Measurements from ENCODE around the gene EMC8. TPM values are rescaled to one million over a fixed set of nuclear protein-coding genes. Genes with fewer than 3 reads are reported as not detected.

The EMC8 gene
- total RNA-seq, result 10 to 100 TPM; 24.0 to 27.6 TPM

GRCh38 chr16:85799497-85800320 lies at the start of gene EMC8, which contains the start of gene COX4I1:
TSS of gene EMC8 (minus strand) at chr16:85799544. CDS start at chr16:85799295, 249 bp downstream.
TSS of gene COX4I1 (plus strand) at chr16:85799695. CDS start at chr16:85801206, 1,511 bp downstream.
- CTCF ChIA-PET, result interaction anchor here (0.6 to 3.7 kb wide), 2 partner anchors 22 to 69 kb away, joined by 3 to 16 read pairs; no protein-coding TSS in a partner anchor
- Mint-ChIP-seq H3K36me3 (ENCODE audit: low read depth) (peaks cover 44% of the 10 kb centered on the region), H3K27ac (peak within 1 kb of the TSS; percentile 92), H3K4me3 (peak within 1 kb of the TSS; percentile 86), H3K9me3 (no peaks in the 10 kb centered on the region), H3K27me3 (no peaks in the 10 kb centered on the region), H3K4me1 (peaks cover 63% of the 10 kb centered on the region)
- peak; percentile 94 for DNase-seq
- POLR2A ChIA-PET, result interaction anchor here (0.5 to 0.6 kb wide), 2 partner anchors 22 to 108 kb away, joined by 3 to 4 read pairs; no protein-coding TSS in a partner anchor

- Mint-ChIP-seq H3K4me1 (no peaks in the 10 kb centered on the region), H3K4me3 (no peak overlapping the region), H3K36me3 (ENCODE audit: low read depth) (no peaks in the 10 kb centered on the region), H3K27me3 (peaks cover 7% of the 10 kb centered on the region), H3K9me3 (no peaks in the 10 kb centered on the region), H3K27ac (no peak overlapping the region)
- POLR2A ChIA-PET, result no interaction called here
- no peak for DNase-seq
- CTCF ChIA-PET, result no interaction called here
Measured at GRCh38 chr16:85848986-85849385, 49.6 kb upstream of the EMC8 start.

GRCh38 chr16:85847681-85848601 lies 48.6 kb upstream of the EMC8 start:
- DNase-seq, result no peak
- H3K4me3 Mint-ChIP-seq, result no peak overlapping the region
- ChIA-PET POLR2A (no interaction called here), CTCF (interaction anchor here (0.7 to 1.4 kb wide), 2 partner anchors 9 to 26 kb away, joined by 3 read pairs; no protein-coding TSS in a partner anchor)
- no peaks in the 10 kb centered on the region for H3K9me3 Mint-ChIP-seq
- peaks cover 7% of the 10 kb centered on the region for H3K27me3 Mint-ChIP-seq
- no peak overlapping the region for H3K27ac Mint-ChIP-seq
- H3K4me1 Mint-ChIP-seq, result no peaks in the 10 kb centered on the region
- H3K36me3 Mint-ChIP-seq (ENCODE audit: low read depth), result no peaks in the 10 kb centered on the region

GRCh38 chr16:85847036-85847435 lies 47.7 kb upstream of the EMC8 start:
- no peaks in the 10 kb centered on the region for H3K4me1 Mint-ChIP-seq
- H3K36me3 Mint-ChIP-seq (ENCODE audit: low read depth), result no peaks in the 10 kb centered on the region
- CTCF ChIA-PET, result interaction anchor here (1.4 kb wide), 1 partner anchor 10 kb away, joined by 3 read pairs; no protein-coding TSS in a partner anchor
- no peak overlapping the region for H3K27ac Mint-ChIP-seq
- H3K4me3 Mint-ChIP-seq, result no peak overlapping the region
- H3K9me3 Mint-ChIP-seq, result no peaks in the 10 kb centered on the region
- no peak for DNase-seq
- peaks cover 4% of the 10 kb centered on the region for H3K27me3 Mint-ChIP-seq
- POLR2A ChIA-PET, result no interaction called here

- Mint-ChIP-seq H3K9me3 (no peaks in the 10 kb centered on the region), H3K36me3 (ENCODE audit: low read depth) (no peaks in the 10 kb centered on the region), H3K4me3 (no peak overlapping the region), H3K4me1 (no peaks in the 10 kb centered on the region), H3K27me3 (peaks cover 4% of the 10 kb centered on the region), H3K27ac (no peak overlapping the region)
- no peak for DNase-seq
- CTCF ChIA-PET, result interaction anchor here (0.6 to 1.4 kb wide), 2 partner anchors 11 to 157 kb away, joined by 3 read pairs; no protein-coding TSS in a partner anchor
- POLR2A ChIA-PET, result no interaction called here
Measured at GRCh38 chr16:85846461-85846860, 47.1 kb upstream of the EMC8 start.

GRCh38 chr16:85845266-85845665 lies 45.9 kb upstream of the EMC8 start:
- H3K27me3 Mint-ChIP-seq, result peaks cover 4% of the 10 kb centered on the region
- DNase-seq, result no peak
- CTCF ChIA-PET, result no interaction called here
- no peak overlapping the region for H3K4me3 Mint-ChIP-seq
- no peak overlapping the region for H3K27ac Mint-ChIP-seq
- H3K4me1 Mint-ChIP-seq, result no peaks in the 10 kb centered on the region
- H3K36me3 Mint-ChIP-seq (ENCODE audit: low read depth), result no peaks in the 10 kb centered on the region
- H3K9me3 Mint-ChIP-seq, result no peaks in the 10 kb centered on the region
- POLR2A ChIA-PET, result no interaction called here

- ChIA-PET POLR2A (no interaction called here), CTCF (no interaction called here)
- no peak for DNase-seq
- H3K27me3 Mint-ChIP-seq, result peaks cover 4% of the 10 kb centered on the region
- no peaks in the 10 kb centered on the region for H3K4me1 Mint-ChIP-seq
- H3K36me3 Mint-ChIP-seq (ENCODE audit: low read depth), result no peaks in the 10 kb centered on the region
- no peak overlapping the region for H3K27ac Mint-ChIP-seq
- H3K9me3 Mint-ChIP-seq, result no peaks in the 10 kb centered on the region
- H3K4me3 Mint-ChIP-seq, result no peak overlapping the region
Measured at GRCh38 chr16:85844786-85845185, 45.4 kb upstream of the EMC8 start.

- no peaks in the 10 kb centered on the region for H3K9me3 Mint-ChIP-seq
- no peak for DNase-seq
- H3K27me3 Mint-ChIP-seq, result peaks cover 4% of the 10 kb centered on the region
- H3K36me3 Mint-ChIP-seq (ENCODE audit: low read depth), result no peaks in the 10 kb centered on the region
- POLR2A ChIA-PET, result no interaction called here
- CTCF ChIA-PET, result interaction anchor here (0.6 kb wide), 1 partner anchor 23 kb away, joined by 3 read pairs; no protein-coding TSS in a partner anchor
- no peak overlapping the region for H3K4me3 Mint-ChIP-seq
- H3K27ac Mint-ChIP-seq, result no peak overlapping the region
- H3K4me1 Mint-ChIP-seq, result no peaks in the 10 kb centered on the region
Measured at GRCh38 chr16:85844169-85844481, 44.8 kb upstream of the EMC8 start.

- H3K36me3 Mint-ChIP-seq (ENCODE audit: low read depth), result no peaks in the 10 kb centered on the region
- CTCF ChIA-PET, result interaction anchor here (0.6 kb wide), 1 partner anchor 22 kb away, joined by 3 read pairs; no protein-coding TSS in a partner anchor
Measured at GRCh38 chr16:85843471-85844168, 44.3 kb upstream of the EMC8 start.

GRCh38 chr16:85842848-85843247 lies 43.5 kb upstream of the EMC8 start:
- Mint-ChIP-seq H3K4me1 (no peaks in the 10 kb centered on the region), H3K27ac (no peak overlapping the region), H3K27me3 (peaks cover 4% of the 10 kb centered on the region), H3K4me3 (no peak overlapping the region), H3K36me3 (ENCODE audit: low read depth) (no peaks in the 10 kb centered on the region), H3K9me3 (no peaks in the 10 kb centered on the region)
- DNase-seq, result no peak
- ChIA-PET CTCF (interaction anchor here (1.5 kb wide), 1 partner anchor 11 kb away, joined by 3 read pairs; no protein-coding TSS in a partner anchor), POLR2A (no interaction called here)

More at GRCh38 chr16:85843471-85844168, 44.3 kb upstream of the EMC8 start:
- Mint-ChIP-seq H3K27ac (no peak overlapping the region), H3K27me3 (peaks cover 4% of the 10 kb centered on the region), H3K4me3 (no peak overlapping the region), H3K4me1 (no peaks in the 10 kb centered on the region), H3K9me3 (no peaks in the 10 kb centered on the region)
- POLR2A ChIA-PET, result no interaction called here
- DNase-seq, result no peak

- Mint-ChIP-seq H3K27ac (no peak overlapping the region), H3K4me3 (no peak overlapping the region), H3K36me3 (ENCODE audit: low read depth) (no peaks in the 10 kb centered on the region), H3K9me3 (no peaks in the 10 kb centered on the region), H3K27me3 (peaks cover 4% of the 10 kb centered on the region), H3K4me1 (no peaks in the 10 kb centered on the region)
- DNase-seq, result no peak
- CTCF ChIA-PET, result interaction anchor here (1.5 kb wide), 1 partner anchor 12 kb away, joined by 3 read pairs; no protein-coding TSS in a partner anchor
- POLR2A ChIA-PET, result no interaction called here
Measured at GRCh38 chr16:85842435-85842834, 43.1 kb upstream of the EMC8 start.

GRCh38 chr16:85840801-85841200 lies 41.5 kb upstream of the EMC8 start:
- no peak for DNase-seq
- CTCF ChIA-PET, result no interaction called here

More at GRCh38 chr16:85840801-85841200, 41.5 kb upstream of the EMC8 start:
- H3K9me3 Mint-ChIP-seq, result no peaks in the 10 kb centered on the region
- no peaks in the 10 kb centered on the region for H3K4me1 Mint-ChIP-seq
- no peaks in the 10 kb centered on the region for H3K36me3 Mint-ChIP-seq (ENCODE audit: low read depth)
- peaks cover 4% of the 10 kb centered on the region for H3K27me3 Mint-ChIP-seq
- POLR2A ChIA-PET, result no interaction called here
- no peak overlapping the region for H3K27ac Mint-ChIP-seq
- H3K4me3 Mint-ChIP-seq, result no peak overlapping the region
